HG03139 (cell line): Measurements from ENCODE around the gene NDUFV1.
"Not testable (repeated sequence)": the region's sequence is repeated elsewhere in the genome, so short reads cannot be mapped to it uniquely, and the experiment has no call there.

Experiments
- ATAC-seq: cut with Tn5 transposase; IDR thresholded peaks from one replicate; pipeline ENCODE4 v1.9.1; 2021; ENCODE audit not compliant: unreplicated experiment

The NDUFV1 gene

DNA sequence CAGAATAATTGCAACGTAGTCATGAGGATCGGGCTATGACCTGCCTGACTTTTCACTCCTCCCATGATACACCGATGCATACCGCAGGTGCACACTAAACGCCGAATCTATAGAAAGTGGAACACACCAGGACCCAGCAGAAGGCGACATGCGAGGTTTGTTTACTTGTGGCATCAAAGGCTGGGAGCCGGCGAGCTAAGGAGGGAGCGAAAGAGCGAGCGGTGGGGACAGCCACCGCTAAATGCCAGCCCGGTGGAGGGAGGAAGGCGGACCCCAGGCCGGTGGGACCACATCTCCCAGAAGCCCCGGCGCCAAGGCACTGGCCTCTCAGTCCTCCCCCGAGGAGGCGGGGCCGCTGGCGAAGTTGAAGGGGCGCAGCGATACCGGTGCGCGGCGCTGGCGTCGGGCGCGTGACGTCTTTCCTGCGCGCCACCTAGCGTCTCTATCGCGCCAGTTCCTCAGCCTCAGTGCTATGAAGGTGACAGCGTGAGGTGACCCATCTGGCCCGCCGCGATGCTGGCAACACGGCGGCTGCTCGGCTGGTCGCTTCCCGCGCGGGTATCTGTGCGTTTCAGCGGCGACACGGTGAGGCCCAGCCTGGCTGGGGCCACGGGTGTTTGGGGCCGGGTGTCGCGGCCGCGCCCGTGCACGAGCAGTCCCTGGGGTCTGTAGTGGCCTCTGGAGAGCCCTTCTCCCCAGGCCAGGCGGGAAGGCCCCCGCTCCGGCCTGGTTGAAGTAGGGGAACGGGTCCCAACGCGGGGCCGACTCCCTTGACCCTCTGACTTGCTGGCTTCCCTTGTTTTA is at the start of gene NDUFV1:
Gene NDUFV1 (plus strand): TSS at position 445 of the 804 bp plus-strand sequence. CDS start 69 bp downstream, at position 514.
- peak; percentile 91 for ATAC-seq

- no peak for ATAC-seq
Measured at GRCh38 chr11:67558084-67558772, 48.5 kb upstream of the NDUFV1 start.

DNA sequence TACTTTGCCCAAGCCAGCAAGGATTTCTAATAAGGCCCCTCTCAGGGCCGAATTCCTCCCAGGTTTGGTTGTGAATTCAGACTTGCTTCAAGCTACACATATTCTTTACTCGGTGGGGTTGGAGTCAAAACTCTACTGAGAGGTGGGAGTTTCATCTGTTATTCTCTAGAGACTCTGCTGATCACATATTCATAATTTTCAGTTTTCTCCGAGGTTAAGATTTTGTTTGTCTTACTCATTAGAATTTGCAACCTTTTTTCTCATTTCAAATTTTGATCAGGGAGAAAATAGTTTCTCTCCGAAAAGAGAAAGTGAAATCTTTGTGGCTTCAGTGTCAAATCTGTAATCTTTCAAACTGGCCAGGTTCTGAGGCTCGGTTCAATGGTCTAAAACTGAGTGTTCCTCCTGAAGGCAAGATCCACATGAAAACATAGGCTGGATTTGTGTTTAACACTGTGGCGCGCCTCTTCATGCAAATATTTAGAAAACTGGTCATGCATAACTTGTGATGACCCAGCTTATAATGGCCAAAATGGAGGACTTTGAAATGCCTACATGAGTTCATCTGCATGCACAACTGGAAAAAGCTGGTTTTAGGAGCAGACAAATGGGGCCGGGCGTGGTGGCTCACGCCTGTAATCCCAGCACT is 44.6 kb upstream of the NDUFV1 start:
- peak; percentile 64 for ATAC-seq

- ATAC-seq: no peak
Measured at GRCh38 chr11:67562963-67563704, 43.6 kb upstream of the NDUFV1 start.

DNA sequence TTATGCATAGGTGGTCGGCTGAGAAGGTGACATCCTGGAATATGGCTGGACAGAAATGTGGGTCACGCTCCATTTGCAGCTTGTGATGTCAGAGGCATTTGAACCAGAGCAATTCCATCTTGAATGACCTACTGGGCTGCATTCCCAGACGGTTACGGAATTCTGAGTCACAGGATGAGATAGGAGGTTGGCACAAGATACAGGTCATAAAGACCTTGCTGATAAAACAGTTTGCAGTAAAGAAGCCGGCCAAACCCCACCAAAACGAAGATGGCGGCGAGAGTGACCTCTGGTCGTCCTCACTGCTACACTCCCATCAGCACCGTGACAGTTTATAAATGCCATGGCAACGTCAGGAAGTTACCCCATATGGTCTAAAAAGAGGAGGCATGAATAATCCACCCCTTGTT is 43.0 kb upstream of the NDUFV1 start:
- ATAC-seq: not testable (repeated sequence)

DNA sequence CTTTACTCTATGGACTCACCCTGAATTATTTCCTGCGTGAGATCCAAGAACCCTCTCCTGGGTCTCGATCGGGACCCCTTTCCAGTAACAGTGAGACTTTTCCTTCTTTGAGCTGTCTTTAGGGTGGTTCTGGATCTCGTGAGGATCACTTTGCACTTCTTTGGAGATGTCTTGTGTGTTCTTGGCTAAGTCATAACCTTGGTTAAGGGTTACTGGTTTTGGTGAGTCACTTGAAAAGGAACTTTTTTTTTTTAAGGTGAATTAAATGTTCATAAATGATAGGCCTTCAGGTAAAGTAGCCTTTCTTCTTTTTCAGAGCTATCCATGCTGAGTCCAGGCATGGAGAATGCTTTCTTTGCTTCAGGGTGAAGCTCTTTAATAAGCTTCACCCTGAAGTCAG is 42.5 kb upstream of the NDUFV1 start:
- no peak for ATAC-seq

GRCh38 chr11:67571443-67571842 is 35.3 kb upstream of the NDUFV1 start:
- no peak for ATAC-seq

DNA sequence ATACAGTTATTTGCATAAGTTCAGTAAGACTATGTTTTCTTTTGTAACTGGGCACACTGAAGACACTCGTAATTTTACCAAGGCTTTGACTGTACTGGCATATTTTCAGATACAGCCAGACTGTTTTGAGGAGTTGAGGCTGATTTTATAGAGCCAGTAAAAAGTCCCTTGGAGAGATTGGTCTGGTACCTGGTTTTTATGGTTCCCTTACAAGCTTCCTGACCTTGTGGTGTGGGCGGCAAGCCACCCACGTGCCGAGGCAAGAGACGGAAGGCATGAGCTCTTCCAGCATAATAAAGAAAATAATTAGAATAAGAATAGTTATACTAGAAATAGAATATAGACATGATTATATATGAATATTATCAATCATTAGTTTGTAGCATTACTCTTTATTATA is 34.4 kb upstream of the NDUFV1 start:
- no peak for ATAC-seq

- ATAC-seq: no peak
Measured at GRCh38 chr11:67572747-67573419, 33.9 kb upstream of the NDUFV1 start.

GRCh38 chr11:67574938-67575337 is 31.8 kb upstream of the NDUFV1 start:
- ATAC-seq: no peak

- no peak for ATAC-seq
Measured at GRCh38 chr11:67576735-67577475, 29.8 kb upstream of the NDUFV1 start.

DNA sequence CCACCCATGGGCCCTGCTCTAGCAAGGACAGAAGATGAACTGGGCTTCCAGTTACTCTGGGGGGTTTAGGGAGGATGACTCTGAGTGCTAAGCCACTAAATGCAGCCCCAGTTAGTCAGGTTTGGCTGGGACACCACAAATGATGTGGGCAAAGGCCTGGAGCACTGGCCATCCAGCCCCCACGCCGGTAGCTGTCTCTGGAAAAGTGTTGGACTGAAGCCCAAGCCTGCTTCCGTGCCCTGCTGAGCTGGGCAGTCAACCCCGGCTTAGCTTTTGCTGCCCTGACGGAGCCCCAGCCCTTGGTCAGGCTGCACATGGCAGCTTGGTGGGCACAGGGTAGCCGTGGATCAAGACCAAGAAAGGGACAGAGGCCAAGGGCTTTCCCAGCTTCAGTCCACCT is 28.8 kb upstream of the NDUFV1 start:
- ATAC-seq: no peak

GRCh38 chr11:67581469-67581868 is 25.3 kb upstream of the NDUFV1 start:
- ATAC-seq: no peak

DNA sequence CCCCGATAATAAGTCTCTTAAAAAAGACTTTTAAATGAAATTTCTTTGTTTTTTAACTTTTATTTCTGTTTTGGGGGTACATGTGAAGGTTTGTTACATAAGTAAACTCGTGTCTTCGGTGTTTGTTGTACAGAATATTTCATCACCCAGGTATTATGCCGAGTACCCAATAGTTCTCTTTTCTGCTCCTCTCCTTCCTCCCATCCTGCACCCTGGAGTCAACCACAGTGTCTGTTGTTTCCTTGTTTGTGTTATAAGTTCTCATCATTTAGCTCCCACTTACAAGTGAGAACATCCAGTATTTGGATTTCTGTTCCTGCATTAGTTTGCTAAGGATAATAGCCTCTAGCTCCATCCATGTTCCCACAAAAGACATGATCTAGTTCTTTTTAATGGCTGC is 24.7 kb upstream of the NDUFV1 start:
- no peak for ATAC-seq

- ATAC-seq: peak; percentile 49
Measured at GRCh38 chr11:67583247-67584204, 23.2 kb upstream of the NDUFV1 start, which contains the start of gene GSTP1. GSTP1 (plus strand) TSS chr11:67583812; CDS start chr11:67583844, 32 bp downstream.

DNA sequence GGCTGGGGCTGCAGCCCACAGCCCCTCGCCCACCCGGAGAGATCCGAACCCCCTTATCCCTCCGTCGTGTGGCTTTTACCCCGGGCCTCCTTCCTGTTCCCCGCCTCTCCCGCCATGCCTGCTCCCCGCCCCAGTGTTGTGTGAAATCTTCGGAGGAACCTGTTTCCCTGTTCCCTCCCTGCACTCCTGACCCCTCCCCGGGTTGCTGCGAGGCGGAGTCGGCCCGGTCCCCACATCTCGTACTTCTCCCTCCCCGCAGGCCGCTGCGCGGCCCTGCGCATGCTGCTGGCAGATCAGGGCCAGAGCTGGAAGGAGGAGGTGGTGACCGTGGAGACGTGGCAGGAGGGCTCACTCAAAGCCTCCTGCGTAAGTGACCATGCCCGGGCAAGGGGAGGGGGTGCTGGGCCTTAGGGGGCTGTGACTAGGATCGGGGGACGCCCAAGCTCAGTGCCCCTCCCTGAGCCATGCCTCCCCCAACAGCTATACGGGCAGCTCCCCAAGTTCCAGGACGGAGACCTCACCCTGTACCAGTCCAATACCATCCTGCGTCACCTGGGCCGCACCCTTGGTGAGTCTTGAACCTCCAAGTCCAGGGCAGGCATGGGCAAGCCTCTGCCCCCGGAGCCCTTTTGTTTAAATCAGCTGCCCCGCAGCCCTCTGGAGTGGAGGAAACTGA is 22.4 kb upstream of the NDUFV1 start:
- no peak for ATAC-seq

- ATAC-seq: no peak
Measured at GRCh38 chr11:67584881-67585873, 21.6 kb upstream of the NDUFV1 start.
